Right ventricle myocardium inferior (tissue), 1 donor: ENCODE data around the gene MIA2. TPM values are rescaled to one million over a fixed set of nuclear protein-coding genes. Genes with fewer than 3 reads are reported as not detected.
"Not testable (repeated sequence)": the region's sequence is repeated elsewhere in the genome, so short reads cannot be mapped to it uniquely, and the experiment has no call there.

Experiments used
- ATAC-seq: fragments of 200-7000 bp; cut with Tn5 transposase; one replicate; pipeline ENCODE4 v1.9.1; 2020; ENCODE audit warnings: mild to moderate bottlenecking, moderate library complexity
- DNase-seq: peaks from one replicate; pipeline ENCODE4 v3.0.0; 2021; ENCODE audit errors: missing footprints
- intact Hi-C: fragments of 100-400 bp; cut with DNase I; formaldehyde crosslinking; loops from one replicate; pipeline ENCODE4 v1.11.0; 2022
- long read RNA-seq: library from polyadenylated mRNA; unstranded; transcript quantifications from one replicate; pipeline ENCODE4 v2.0.0, GENCODE V29; 2021
- total RNA-seq: library from RNA; stranded (reverse); fragmentation: NEBNext Ultra II Directional; extraction: Animal tissue kit (Norgen Biotek cat#: 25700); gene quantifications from one replicate; pipeline ENCODE4 v1.2.1, GENCODE V29; 2021
- donor health status: DM: no; HTN: yes; CAD: no; lungs with severe emphysema.

MIA2 gene
- 22.2 TPM for total RNA-seq
- long read RNA-seq, partial matches to known transcripts, result 3 of 13 reads
- long read RNA-seq, other reads (novel, unspliced or antisense), result 10 of 13 reads

- intact Hi-C loops, result no loop called here
- ATAC-seq (no peak), DNase-seq (no peak)
These were observed at the start of gene MIA2 for GRCh38 chr14:39233680-39234326. Gene MIA2 (plus strand): TSS chr14:39233915. CDS start chr14:39234115, 200 bp downstream.

DNA sequence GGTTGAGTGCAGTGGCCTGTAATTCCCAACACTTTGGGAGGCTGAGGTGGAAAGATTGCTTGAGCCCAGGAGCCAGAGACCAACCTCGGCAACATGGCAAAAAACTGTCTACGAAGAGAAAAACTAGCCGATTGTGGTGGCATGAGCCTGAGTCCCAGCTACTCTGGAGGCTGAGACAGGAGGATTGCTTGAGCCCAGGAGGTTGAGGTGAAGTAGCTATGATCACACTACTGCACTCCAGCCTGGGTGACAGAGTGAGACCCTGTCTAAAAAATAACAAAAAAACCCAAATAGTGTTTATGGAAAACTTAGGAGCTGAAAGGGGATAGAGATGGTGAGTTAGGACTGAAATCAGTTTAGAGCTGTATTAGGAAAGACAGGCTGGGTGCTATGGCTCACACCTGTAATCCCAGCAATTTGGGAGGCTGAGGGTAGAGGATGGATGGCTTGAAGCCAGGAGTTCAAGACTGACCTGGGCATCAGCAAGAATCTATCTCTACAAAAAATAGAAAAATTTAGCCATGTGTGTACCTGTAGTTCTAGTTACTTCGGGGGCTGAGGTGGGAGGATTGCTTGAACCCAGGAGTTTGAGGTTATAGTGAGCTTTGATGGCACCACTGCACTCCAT, 49.0 kb upstream of the MIA2 start:
- no peak for ATAC-seq
- intact Hi-C loops, result no loop called here
- no peak for DNase-seq

- ATAC-seq, result no peak
- no peak for DNase-seq
- intact Hi-C loops, result no loop called here
These were observed 48.3 kb upstream of the MIA2 start for GRCh38 chr14:39185256-39186049.

DNA sequence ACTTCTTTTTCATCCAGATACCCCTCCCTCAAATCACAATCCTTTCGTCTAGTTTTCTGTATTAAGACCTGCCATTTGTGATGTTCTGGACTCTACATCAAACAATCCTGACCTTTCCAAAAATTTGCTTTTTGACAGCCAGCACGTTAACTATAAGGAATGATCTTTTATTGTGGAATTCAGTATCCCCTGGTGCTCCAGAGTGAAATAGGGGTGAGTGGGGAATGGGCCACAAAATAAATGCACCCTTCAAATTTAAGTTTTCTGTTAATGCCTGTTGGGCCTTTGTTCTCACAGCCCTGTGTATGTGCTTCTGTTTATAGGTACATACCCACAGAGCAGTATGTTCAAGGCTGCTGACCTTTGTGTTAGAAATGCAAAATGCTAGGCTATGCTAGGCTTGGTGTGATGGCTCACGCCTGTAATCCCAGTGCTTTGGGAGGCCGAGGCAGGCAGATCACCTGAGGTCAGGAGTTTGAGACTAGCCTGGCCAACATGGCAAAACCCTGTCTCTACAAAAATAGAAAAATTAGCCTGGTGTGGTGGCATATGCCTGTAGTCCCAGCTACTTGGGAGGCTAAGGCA, 46.7 kb upstream of the MIA2 start:
- ATAC-seq (no peak), DNase-seq (no peak)
- intact Hi-C loops, result no loop called here

GRCh38 chr14:39203659-39204606, 29.8 kb upstream of the MIA2 start:
- intact Hi-C loops, result no loop called here
- no peak for ATAC-seq
- no peak for DNase-seq

GRCh38 chr14:39207430-39207829, 26.3 kb upstream of the MIA2 start:
- intact Hi-C loops, ATAC-seq, DNase-seq: not testable (repeated sequence)

- no peak for DNase-seq
- intact Hi-C loops, result no loop called here
- no peak for ATAC-seq
These were observed 22.5 kb upstream of the MIA2 start for GRCh38 chr14:39211109-39211741.

DNA sequence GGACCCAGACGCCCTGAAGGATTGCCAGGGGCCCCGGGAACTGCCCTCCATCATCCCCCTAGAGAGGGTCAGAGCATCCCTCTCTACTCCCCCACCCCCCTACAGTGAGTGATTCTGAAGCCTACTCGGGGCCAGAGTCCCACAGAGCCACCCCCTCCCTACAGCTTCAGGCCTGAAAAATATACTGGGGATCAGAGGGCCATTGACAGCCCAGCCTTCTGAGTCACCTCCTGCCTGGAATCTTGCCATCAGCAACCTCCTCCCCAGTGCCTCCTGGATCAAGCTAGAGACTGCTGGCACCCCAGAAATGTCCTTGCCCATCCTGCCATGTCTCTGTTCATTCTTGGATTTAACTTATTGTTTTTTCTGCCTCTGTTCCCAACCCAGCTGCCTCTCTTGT, 21.7 kb upstream of the MIA2 start:
- intact Hi-C loops, result no loop called here
- no peak for ATAC-seq
- no peak for DNase-seq

- DNase-seq, result no peak
- intact Hi-C loops, result no loop called here
- no peak for ATAC-seq
These were observed 21.0 kb upstream of the MIA2 start for GRCh38 chr14:39212693-39213092.

DNA sequence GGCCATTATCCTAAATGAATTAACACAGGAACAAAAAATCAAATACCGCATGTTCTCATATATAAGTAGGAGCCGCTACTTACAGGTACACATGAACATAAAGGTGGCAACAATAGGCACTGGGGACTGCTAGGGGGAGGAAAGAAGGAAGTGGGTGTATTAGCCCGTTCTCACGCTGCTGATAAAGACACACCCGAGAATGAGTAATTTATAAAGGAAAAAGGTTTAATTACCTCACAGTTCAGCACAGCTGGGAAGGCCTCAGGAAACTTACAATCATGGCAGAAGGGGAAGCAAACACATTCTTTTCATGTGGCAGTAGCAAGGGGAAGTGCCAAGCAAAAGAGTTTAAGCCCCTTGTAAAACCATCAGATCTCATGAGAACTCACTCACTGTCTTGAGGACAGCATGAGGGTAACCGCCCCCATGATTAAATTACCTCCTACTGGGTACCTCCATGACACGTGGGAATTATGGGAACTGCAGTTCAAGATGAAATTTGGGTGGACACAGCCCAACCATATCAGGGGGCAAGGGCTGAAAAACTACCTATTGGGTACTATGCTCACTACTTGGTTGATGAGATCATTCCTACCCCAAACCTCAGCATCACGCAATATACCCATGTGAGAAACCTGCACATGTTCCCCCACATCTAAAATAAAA, 16.4 kb upstream of the MIA2 start:
- ATAC-seq, result no peak
- intact Hi-C loops, result no loop called here

GRCh38 chr14:39218171-39218769, 15.4 kb upstream of the MIA2 start:
- DNase-seq (no peak), ATAC-seq (no peak)
- intact Hi-C loops, result no loop called here

More for the DNA sequence above, 16.4 kb upstream of the MIA2 start:
- DNase-seq, result no peak

GRCh38 chr14:39219075-39219499, 14.6 kb upstream of the MIA2 start:
- no peak for DNase-seq
- no peak for ATAC-seq
- intact Hi-C loops, result no loop called here

GRCh38 chr14:39220473-39220872, 13.2 kb upstream of the MIA2 start:
- ATAC-seq, intact Hi-C loops, DNase-seq: not testable (repeated sequence)

DNA sequence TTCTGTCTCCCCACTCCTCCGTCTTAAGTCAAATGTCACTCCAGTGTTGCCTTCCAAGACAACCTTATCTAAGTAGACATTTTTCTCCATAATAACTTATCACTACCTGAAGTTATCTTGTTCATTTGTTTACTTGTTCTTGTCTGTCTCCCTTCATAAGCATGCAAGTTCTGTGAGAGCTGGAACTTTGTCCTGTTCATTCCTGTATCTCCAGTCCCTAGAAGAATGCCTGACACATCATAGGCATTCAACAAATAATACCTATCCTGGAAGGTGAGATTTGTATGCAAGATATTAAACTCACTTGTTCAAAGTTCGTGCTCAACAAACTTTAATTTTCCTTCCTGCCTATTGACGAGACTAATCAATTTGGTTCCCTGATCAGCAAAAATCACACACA, 5.7 kb upstream of the MIA2 start:
- intact Hi-C loops, result no loop called here
- DNase-seq (no peak), ATAC-seq (no peak)

- intact Hi-C loops, result no loop called here
- DNase-seq, result no peak
- no peak for ATAC-seq
These were observed 5.0 kb upstream of the MIA2 start for GRCh38 chr14:39228509-39229221.

GRCh38 chr14:39229222-39229543, 4.5 kb upstream of the MIA2 start:
- no peak for DNase-seq
- intact Hi-C loops, result no loop called here
- ATAC-seq, result no peak
